HG03460 (cell line): ENCODE measurements around the gene KRTAP5-9.
"Not testable (repeated sequence)": the region's sequence is repeated elsewhere in the genome, so short reads cannot be mapped to it uniquely, and the experiment has no call there.

Experiments used
- ATAC-seq: cut with Tn5 transposase; IDR thresholded peaks from one replicate; pipeline ENCODE4 v1.9.1; 2021; ENCODE audit not compliant: unreplicated experiment

Gene KRTAP5-9

DNA sequence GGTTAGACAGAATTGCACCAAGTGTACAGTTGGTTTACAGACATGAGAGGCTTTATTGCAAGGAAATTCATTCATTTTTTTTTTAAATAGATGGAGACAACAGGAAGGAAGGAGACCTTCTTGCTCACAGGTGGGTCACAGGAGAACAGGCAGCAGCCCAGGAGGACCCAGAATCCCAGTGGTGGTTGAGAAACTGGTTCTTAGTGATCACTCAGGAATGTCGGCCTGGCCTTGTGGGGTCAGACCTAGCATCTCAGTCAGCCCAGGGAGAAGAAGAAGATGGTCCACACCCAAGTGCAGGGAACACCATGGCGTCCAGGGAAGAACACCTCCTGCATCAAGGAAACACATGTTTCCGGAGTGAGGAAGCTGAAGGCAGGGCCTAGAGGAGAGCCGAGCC is 33.6 kb downstream of the KRTAP5-9 start:
- ATAC-seq: no peak

- ATAC-seq: no peak
Measured at GRCh38 chr11:71582309-71582895, 34.2 kb downstream of the KRTAP5-9 start, which contains the start of gene KRTAP5-11. KRTAP5-11 (minus strand) TSS chr11:71582875; CDS start chr11:71582837, 38 bp downstream.

- ATAC-seq: not testable (repeated sequence)
Measured at GRCh38 chr11:71582969-71583368, 34.7 kb downstream of the KRTAP5-9 start.

DNA sequence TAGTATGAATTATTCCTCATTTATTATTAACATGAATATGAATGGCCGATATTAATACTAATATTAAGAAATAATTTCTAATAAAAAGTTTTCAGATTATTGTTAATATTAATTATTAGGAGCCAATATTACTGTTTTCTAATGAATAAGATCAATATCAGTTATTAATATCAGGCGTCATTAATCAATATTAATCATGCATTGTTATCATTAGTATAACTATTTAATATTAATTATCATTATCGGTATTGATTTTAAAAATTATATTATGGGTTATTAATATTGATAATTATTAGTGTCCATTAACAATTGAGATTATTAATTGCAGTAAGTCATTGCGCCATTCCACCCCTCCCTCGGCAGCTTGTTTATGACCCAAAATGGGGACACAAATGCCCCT is 37.5 kb downstream of the KRTAP5-9 start:
- not testable (repeated sequence) for ATAC-seq

- ATAC-seq: not testable (repeated sequence)
Measured at GRCh38 chr11:71588314-71588713, 40.1 kb downstream of the KRTAP5-9 start.

DNA sequence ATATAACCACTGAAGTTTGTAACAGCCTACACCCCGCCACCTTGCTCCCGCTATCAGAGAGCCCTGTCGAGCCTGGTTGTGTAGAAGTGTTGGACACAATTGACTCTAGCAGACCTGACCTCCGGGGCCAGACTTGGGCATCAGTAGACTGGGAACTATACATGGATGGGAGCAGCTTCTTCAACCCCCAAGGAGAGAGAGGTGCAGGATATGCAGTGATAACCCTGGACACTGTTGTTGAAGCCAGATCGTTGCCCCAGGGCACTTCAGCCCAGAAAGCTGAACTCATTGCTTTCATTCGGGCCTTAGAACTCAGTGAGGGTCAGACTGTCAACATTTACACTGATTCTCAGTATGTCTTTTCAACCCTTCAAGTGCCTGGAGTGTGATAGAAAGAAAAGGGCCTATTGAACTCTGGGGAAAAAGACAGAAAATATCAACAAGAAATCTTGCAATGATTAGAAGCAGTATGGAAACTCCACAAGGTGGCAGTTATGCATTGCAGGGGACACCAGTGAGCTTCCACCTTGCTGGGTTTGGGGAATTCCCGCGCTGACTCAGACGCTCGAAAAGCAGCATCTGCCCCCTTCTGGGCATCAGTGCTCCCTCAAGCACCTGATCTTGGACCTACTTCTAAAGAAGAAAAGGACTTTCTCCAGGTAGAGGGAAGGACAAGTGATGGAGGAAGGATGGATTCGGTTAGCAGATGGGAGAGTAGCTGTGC is 40.8 kb downstream of the KRTAP5-9 start:
- not testable (repeated sequence) for ATAC-seq

GRCh38 chr11:71589546-71589920 is 41.3 kb downstream of the KRTAP5-9 start:
- ATAC-seq: not testable (repeated sequence)
